Common myeloid progenitor, CD34-positive (primary cell): ENCODE data around the gene IL17RC.

ENCODE experiments used
- CTCF ChIA-PET: fragments of 350-600 bp; sonication (Branson Sonifier 250); formaldehyde crosslinking; loops from one replicate; lab custom pipeline; 2021; ENCODE audit warnings: antibody characterized with exemption; lab: Charles Lee
- POLR2A ChIA-PET: fragments of 350-600 bp; sonication (Branson Sonifier 250); formaldehyde crosslinking; loops from one replicate; lab custom pipeline; 2021; ENCODE audit warnings: antibody characterized with exemption; lab: Charles Lee
- DNase-seq, 3 donors: peaks; one replicate each; pipeline versions ENCODE4 v3.0.0 to v3.0.0-alpha.2; 2013
- H3K27ac ChIP-seq, 2 experiments: 1 replicate in 1 of 2; 2 replicates in 1 of 2; pipeline ENCODE4 v1.7.0; 2013; ENCODE audit warnings: inconsistent platforms in 2 of 2, low read length in 2 of 2, mild to moderate bottlenecking in 2 of 2, low read depth in 1 of 2, moderate library complexity in 1 of 2; ENCODE audit not compliant: severe bottlenecking in 2 of 2, insufficient read depth in 1 of 2, poor library complexity in 1 of 2
- H3K27me3 ChIP-seq, 5 experiments: replicated peaks in 2 of 5; 1 replicate in 3 of 5; 2 replicates in 2 of 5; pipeline versions ENCODE4 v1.6.1 to v1.7.0; 2013; ENCODE audit warnings: low read length in 4 of 5, mild to moderate bottlenecking in 2 of 5, moderate library complexity in 2 of 5, inconsistent platforms in 1 of 5; ENCODE audit not compliant: insufficient read depth in 5 of 5, control insufficient read depth in 4 of 5
- H3K36me3 ChIP-seq, 4 experiments: 1 replicate in 2 of 4; 2 replicates in 2 of 4; pipeline versions ENCODE4 v1.6.1 to v1.7.0; 2013; ENCODE audit warnings: low read length in 3 of 4, control low read depth in 1 of 4, mild to moderate bottlenecking in 1 of 4; ENCODE audit not compliant: control insufficient read depth in 4 of 4, insufficient read depth in 4 of 4
- H3K4me1 ChIP-seq, 4 experiments: 1 replicate in 3 of 4; 2 replicates in 1 of 4; pipeline versions ENCODE4 v1.6.1 to v1.7.1; 2013; ENCODE audit warnings: low read length in 3 of 4, mild to moderate bottlenecking in 3 of 4, control low read depth in 1 of 4, inconsistent platforms in 1 of 4, moderate library complexity in 1 of 4; ENCODE audit not compliant: control insufficient read depth in 4 of 4, insufficient read depth in 4 of 4; ENCODE audit errors: control extremely low read depth in 1 of 4
- H3K4me3 ChIP-seq, 7 experiments: 1 replicate in 4 of 7; 2 replicates in 3 of 7; pipeline versions ENCODE4 v1.5.1 to v1.7.0; 2013; ENCODE audit warnings: mild to moderate bottlenecking in 7 of 7, low read length in 6 of 7, moderate library complexity in 6 of 7, inconsistent platforms in 2 of 7, low read depth in 2 of 7, control low read depth in 1 of 7; ENCODE audit not compliant: insufficient read depth in 4 of 7, control insufficient read depth in 1 of 7; ENCODE audit errors: extremely low read depth in 1 of 7
- H3K9me3 ChIP-seq, 5 experiments: 1 replicate in 4 of 5; 2 replicates in 1 of 5; pipeline versions ENCODE4 v1.6.1 to v1.7.1; 2013; ENCODE audit warnings: low read length in 4 of 5, mild to moderate bottlenecking in 2 of 5, inconsistent platforms in 1 of 5, low read depth in 1 of 5, moderate library complexity in 1 of 5; ENCODE audit not compliant: control insufficient read depth in 4 of 5, insufficient read depth in 2 of 5; ENCODE audit errors: control extremely low read depth in 1 of 5
- WGBS: methylation state at CpG from one replicate; pipeline ENCODE4 v1.1.5; 2013; ENCODE audit not compliant: insufficient coverage; 5-methylcytosine and 5-hydroxymethylcytosine counted together

Gene IL17RC

GRCh38 chr3:9970020-9970652 is 53.2 kb downstream of the IL17RC start:
- peaks cover 22 to 68% (median 43%) of the 10 kb centered on the region in 4 experiments for H3K36me3 ChIP-seq
- H3K27ac ChIP-seq: no peak overlapping the region
- WGBS: no CpG with 5 or more reads among the region's 3 CpGs
- no peak for DNase-seq
- H3K4me3 ChIP-seq: no peak overlapping the region
- H3K4me1 ChIP-seq: no peaks in the 10 kb centered on the region
- no peaks in the 10 kb centered on the region for H3K27me3 ChIP-seq
- no peaks in the 10 kb centered on the region for H3K9me3 ChIP-seq
- CTCF ChIA-PET: interaction anchor here (2.4 kb wide), 1 partner anchor 12 kb away, joined by 10 read pairs; no protein-coding TSS in a partner anchor
- POLR2A ChIA-PET: no interaction called here

- peak; percentile 97 to 99 (median 99) for DNase-seq
- ChIA-PET CTCF (interaction anchor here (1.3 to 1.7 kb wide), 6 partner anchors 11 to 51 kb away, joined by 3 to 5 read pairs (median 4); no protein-coding TSS in a partner anchor), POLR2A (interaction anchor here (0.7 to 2.7 kb wide), 3 partner anchors 12 to 44 kb away, joined by 3 to 16 read pairs (median 3); partner anchors contain the start of gene CRELD1)
- H3K36me3 ChIP-seq: peaks cover 14 to 26% (median 17%) of the 10 kb centered on the region in 4 experiments
- H3K27me3 ChIP-seq: no peaks in the 10 kb centered on the region
- H3K27ac ChIP-seq: peak overlapping the region; percentile 95 to 98
- peaks cover 0 to 17% (median 12%) of the 10 kb centered on the region in 4 experiments for H3K4me1 ChIP-seq
- WGBS: 0% methylated on average over 2 of the region's 7 CpGs
- H3K9me3 ChIP-seq: no peaks in the 10 kb centered on the region
- no peak overlapping the region for H3K4me3 ChIP-seq
These were observed 60.1 kb downstream of the IL17RC start for GRCh38 chr3:9976721-9977709.

GRCh38 chr3:9978710-9979305 is 61.9 kb downstream of the IL17RC start:
- peak in 2 of 3 donors; percentile 28 to 54 for DNase-seq
- 93% methylated on average over 6 of the region's 8 CpGs for WGBS
- CTCF ChIA-PET: interaction anchor here (0.8 to 1.6 kb wide), 4 partner anchors 9 to 46 kb away, joined by 3 to 5 read pairs (median 4); no protein-coding TSS in a partner anchor
- Histone ChIP-seq H3K4me1 (peaks cover 0 to 22% (median 12%) of the 10 kb centered on the region in 4 experiments), H3K27me3 (no peaks in the 10 kb centered on the region), H3K9me3 (no peaks in the 10 kb centered on the region), H3K4me3 (no peak overlapping the region), H3K36me3 (peaks cover 3 to 18% (median 10%) of the 10 kb centered on the region in 4 experiments), H3K27ac (peak overlapping the region; percentile 95 to 98)
- POLR2A ChIA-PET: no interaction called here

GRCh38 chr3:9980251-9980650 is 63.4 kb downstream of the IL17RC start:
- peaks cover 0 to 26% (median 13%) of the 10 kb centered on the region in 4 experiments for H3K4me1 ChIP-seq
- DNase-seq: no peak
- ChIA-PET POLR2A (no interaction called here), CTCF (interaction anchor here (0.6 to 1.6 kb wide), 4 partner anchors 9 to 289 kb away, joined by 3 to 5 read pairs (median 4); no protein-coding TSS in a partner anchor)
- H3K27ac ChIP-seq: peak overlapping the region in 1 of 2 experiments; percentile 25
- no peaks in the 10 kb centered on the region for H3K9me3 ChIP-seq
- H3K27me3 ChIP-seq: no peaks in the 10 kb centered on the region
- 100% methylated on average over 2 of the region's 2 CpGs for WGBS
- H3K36me3 ChIP-seq: peaks cover 2 to 15% (median 6%) of the 10 kb centered on the region in 4 experiments
- no peak overlapping the region for H3K4me3 ChIP-seq
